Activated CD4-positive, alpha-beta T cell treated with anti-CD3 and anti-CD28 coated beads for 36 hours (primary cell): ENCODE data around the gene SPATC1L. TPM values are rescaled to one million over a fixed set of nuclear protein-coding genes. Genes with fewer than 3 reads are reported as not detected.
"Not testable (repeated sequence)": the region's sequence is repeated elsewhere in the genome, so short reads cannot be mapped to it uniquely, and the experiment has no call there.

Experiments
- ATAC-seq: fragments of 200-7000 bp; cut with Tn5 transposase; one replicate; pipeline ENCODE4 v1.10.0; 2021; ENCODE audit warnings: mild to moderate bottlenecking, moderate library complexity
- CTCF ChIA-PET: fragments of 350-600 bp; sonication (Branson Sonifier 250); formaldehyde crosslinking; loops from one replicate; lab custom pipeline; 2021; ENCODE audit warnings: antibody characterized with exemption; lab: Charles Lee
- POLR2A ChIA-PET: fragments of 350-600 bp; sonication (Branson Sonifier 250); formaldehyde crosslinking; loops from one replicate; lab custom pipeline; 2021; ENCODE audit warnings: antibody characterized with exemption, inconsistent platforms; lab: Charles Lee
- DNase-seq: peaks from one replicate; pipeline ENCODE4 v3.0.0-alpha.2; 2020
- H3K27ac Mint-ChIP-seq: one replicate; pipeline ENCODE4 v1.8.0; 2021; ENCODE audit warnings: mixed read lengths
- H3K27me3 Mint-ChIP-seq: one replicate; pipeline ENCODE4 v1.8.0; 2021; ENCODE audit warnings: mixed read lengths
- H3K36me3 Mint-ChIP-seq: one replicate; pipeline ENCODE4 v1.8.0; 2021; ENCODE audit warnings: low read depth, mixed read lengths
- H3K4me1 Mint-ChIP-seq: one replicate; pipeline ENCODE4 v1.8.0; 2021; ENCODE audit warnings: mixed read lengths
- H3K4me3 Mint-ChIP-seq: one replicate; pipeline ENCODE4 v1.8.0; 2021; ENCODE audit warnings: mild to moderate bottlenecking, moderate library complexity, mixed read lengths
- H3K9me3 Mint-ChIP-seq: one replicate; pipeline ENCODE4 v1.8.0; 2021; ENCODE audit warnings: low read depth, mixed read lengths
- intact Hi-C, 2 experiments: fragments of 100-400 bp; cut with DNase I in 1 of 2; cut with micrococcal nuclease in 1 of 2; formaldehyde crosslinking; loops; one replicate each; pipeline versions ENCODE4 v1.14.2 to v1.15.1; 2022 to 2024; cut with DNase I, micrococcal nuclease
- total RNA-seq, 2 experiments: library from RNA; stranded (reverse); gene quantifications; one replicate each; pipeline ENCODE4 v1.2.3, GENCODE V29; 2021

Gene SPATC1L
- total RNA-seq, 2 experiments from 2014 or later = 8.1 to 13.0 TPM

DNA sequence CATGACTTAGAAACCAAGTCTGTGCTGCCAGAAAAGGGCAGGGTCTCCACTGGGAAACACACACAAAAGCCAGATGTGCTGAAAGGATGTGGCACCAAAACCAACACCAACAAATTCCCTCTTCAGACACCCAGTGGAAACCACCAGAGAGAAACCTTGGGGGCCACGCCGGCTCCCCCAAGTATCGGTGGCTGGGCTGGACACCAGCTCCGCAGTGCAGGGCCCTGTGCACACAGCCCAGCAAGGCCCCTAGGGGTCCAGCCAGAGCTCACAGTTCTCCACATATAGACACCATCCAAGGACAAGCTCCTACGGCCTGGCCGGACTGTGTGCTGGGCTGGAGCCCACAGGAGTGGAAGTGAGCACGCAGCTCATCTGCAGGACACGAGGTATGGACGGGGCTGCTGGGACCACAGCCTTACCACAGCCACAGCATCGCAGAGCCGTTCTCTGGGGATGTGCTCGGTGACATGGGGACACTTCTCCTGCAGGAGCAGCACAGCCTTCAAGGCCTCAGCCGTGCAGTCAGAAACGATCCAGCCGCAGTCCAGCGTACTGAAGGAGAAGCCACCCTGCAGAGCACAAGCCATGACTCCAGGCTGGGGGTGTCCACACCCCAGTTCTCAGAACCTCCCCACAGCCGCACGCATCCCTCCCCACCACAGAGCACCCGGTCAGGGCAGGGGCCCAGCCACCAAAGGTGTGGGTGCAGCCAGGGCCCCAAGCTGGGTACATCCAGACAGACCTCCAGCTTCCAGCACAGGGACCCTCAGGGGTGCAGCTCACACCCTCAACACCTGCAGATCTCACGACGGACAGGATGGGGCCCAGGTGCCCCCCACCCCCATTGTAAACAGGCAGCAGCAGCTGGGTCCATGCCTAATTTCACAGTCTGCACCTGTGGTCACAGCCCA lies 23.0 kb upstream of the SPATC1L start:
- H3K27ac Mint-ChIP-seq = no peak overlapping the region
- no peak overlapping the region for H3K4me3 Mint-ChIP-seq
- intact Hi-C loops = no loop called here
- H3K4me1 Mint-ChIP-seq = no peaks in the 10 kb centered on the region
- no peak for DNase-seq
- no peaks in the 10 kb centered on the region for H3K9me3 Mint-ChIP-seq
- CTCF ChIA-PET = no interaction called here
- no peak for ATAC-seq
- H3K36me3 Mint-ChIP-seq = peaks cover 11% of the 10 kb centered on the region
- POLR2A ChIA-PET = no interaction called here
- H3K27me3 Mint-ChIP-seq = no peaks in the 10 kb centered on the region

DNA sequence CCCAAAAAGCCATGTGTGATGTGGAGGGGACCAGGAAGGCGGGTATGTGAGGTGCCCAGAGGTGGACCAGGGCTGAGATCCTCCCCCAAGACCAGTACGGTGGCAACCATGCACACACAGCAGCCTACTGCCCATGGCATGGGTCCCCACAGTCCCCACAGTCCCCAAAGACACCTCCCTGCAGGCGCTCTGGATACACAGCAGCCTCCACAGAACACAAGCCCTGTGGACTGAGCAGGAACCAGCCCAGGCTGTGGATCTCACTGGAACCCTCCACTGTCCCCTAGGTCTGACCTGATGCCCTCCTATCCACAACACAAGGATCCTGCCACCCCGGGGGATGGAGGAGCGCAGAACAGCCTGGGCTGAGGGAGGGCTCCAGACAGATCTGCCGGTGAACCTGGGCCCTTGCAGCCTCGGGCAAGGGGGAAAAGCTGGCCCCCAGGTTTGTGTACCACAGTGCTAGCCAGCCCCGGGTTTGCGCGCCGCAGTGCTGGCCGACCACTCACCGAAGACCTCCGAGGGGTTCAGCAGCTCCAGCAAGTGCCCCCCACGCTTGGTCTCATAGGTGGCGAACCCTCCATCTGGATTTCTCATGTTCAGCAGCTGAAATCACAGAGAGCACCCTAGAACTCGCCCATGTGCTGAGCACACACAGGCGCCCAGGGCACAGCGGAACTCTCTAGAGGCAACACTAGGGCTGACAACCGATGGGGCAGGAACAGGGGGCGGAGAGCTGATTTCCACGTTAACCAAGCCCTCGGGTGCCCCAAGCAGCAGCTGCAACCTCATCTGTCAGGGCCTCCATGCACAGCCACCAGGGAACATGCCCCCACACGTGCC lies 22.1 kb upstream of the SPATC1L start:
- Mint-ChIP-seq H3K36me3 (peaks cover 11% of the 10 kb centered on the region), H3K27ac (no peak overlapping the region), H3K27me3 (no peaks in the 10 kb centered on the region), H3K4me1 (no peaks in the 10 kb centered on the region), H3K9me3 (no peaks in the 10 kb centered on the region), H3K4me3 (no peak overlapping the region)
- intact Hi-C loops = no loop called here
- no peak for DNase-seq
- CTCF ChIA-PET = no interaction called here
- no peak for ATAC-seq
- POLR2A ChIA-PET = no interaction called here

DNA sequence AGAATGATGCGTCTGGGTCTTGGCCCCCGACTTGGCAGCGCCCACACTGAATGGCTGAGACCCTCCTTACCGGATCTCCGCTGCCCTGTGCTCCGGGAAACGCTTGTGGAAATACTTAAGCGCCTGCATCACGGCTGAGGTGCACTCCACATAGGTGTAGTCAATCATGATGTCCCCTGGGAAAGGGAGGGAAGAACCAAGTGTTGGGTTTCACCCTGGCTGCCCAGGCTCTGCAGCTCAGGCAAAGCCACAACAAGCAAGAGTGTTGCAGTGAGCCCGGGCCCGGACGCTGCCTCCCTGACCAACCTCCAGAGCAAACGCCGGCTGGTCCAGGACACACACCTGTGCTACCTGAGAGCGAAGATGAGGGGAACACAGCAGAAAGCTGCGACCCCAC lies 21.5 kb upstream of the SPATC1L start:
- ChIA-PET CTCF (no interaction called here), POLR2A (no interaction called here)
- no peaks in the 10 kb centered on the region for H3K4me1 Mint-ChIP-seq
- ATAC-seq (no peak), DNase-seq (no peak)
- no peak overlapping the region for H3K4me3 Mint-ChIP-seq
- H3K36me3 Mint-ChIP-seq = peaks cover 11% of the 10 kb centered on the region
- H3K9me3 Mint-ChIP-seq = no peaks in the 10 kb centered on the region
- H3K27me3 Mint-ChIP-seq = no peaks in the 10 kb centered on the region
- no peak overlapping the region for H3K27ac Mint-ChIP-seq
- intact Hi-C loops = no loop called here

DNA sequence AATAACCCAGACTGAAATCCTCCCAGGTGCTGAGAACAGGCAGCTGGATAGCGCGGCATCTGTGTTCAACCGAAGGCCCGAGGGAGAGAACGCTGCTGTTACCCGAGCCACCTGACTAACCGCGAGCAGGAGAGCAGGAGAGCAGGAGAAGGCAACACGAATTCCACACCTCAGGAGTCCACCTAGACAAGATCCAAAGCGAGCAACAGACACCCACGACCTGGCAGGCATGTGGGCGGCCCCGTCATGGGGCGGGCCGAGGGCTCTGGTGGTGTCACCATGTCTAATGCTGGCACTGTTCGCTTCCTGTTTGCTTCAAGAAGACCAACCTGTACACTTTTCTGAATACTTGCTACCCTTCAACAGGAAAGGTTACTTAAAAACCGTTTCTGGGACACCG lies 20.9 kb upstream of the SPATC1L start:
- Mint-ChIP-seq H3K27me3 (no peaks in the 10 kb centered on the region), H3K4me1 (no peaks in the 10 kb centered on the region), H3K9me3 (no peaks in the 10 kb centered on the region), H3K27ac (no peak overlapping the region), H3K36me3 (peaks cover 13% of the 10 kb centered on the region), H3K4me3 (no peak overlapping the region)
- DNase-seq (no peak), ATAC-seq (no peak)
- intact Hi-C loops = no loop called here
- CTCF ChIA-PET = no interaction called here
- POLR2A ChIA-PET = no interaction called here

DNA sequence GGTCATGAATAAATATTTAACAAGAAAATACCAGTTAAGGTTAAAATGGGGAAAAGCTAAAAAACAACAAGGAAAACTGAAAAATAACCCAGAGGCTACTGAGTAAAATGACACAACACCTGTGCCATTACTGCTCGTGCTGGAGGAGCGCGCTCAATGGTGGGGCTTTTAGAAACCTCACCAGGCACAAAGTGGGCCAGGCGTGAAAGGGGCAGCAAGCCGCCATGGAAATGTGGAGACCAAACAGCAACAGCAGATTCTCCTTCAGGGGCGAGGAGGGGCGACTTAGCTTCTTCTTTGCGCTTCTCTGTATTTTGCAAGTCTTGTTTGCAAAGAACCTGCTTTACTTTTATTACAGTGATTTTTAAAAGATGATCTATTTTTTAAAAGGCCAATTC lies 18.9 kb upstream of the SPATC1L start:
- no peaks in the 10 kb centered on the region for H3K27me3 Mint-ChIP-seq
- H3K9me3 Mint-ChIP-seq = no peaks in the 10 kb centered on the region
- H3K36me3 Mint-ChIP-seq = peaks cover 24% of the 10 kb centered on the region
- ChIA-PET POLR2A (no interaction called here), CTCF (no interaction called here)
- intact Hi-C loops = no loop called here
- no peak for ATAC-seq
- H3K27ac Mint-ChIP-seq = no peak overlapping the region
- no peaks in the 10 kb centered on the region for H3K4me1 Mint-ChIP-seq
- no peak for DNase-seq
- H3K4me3 Mint-ChIP-seq = no peak overlapping the region

DNA sequence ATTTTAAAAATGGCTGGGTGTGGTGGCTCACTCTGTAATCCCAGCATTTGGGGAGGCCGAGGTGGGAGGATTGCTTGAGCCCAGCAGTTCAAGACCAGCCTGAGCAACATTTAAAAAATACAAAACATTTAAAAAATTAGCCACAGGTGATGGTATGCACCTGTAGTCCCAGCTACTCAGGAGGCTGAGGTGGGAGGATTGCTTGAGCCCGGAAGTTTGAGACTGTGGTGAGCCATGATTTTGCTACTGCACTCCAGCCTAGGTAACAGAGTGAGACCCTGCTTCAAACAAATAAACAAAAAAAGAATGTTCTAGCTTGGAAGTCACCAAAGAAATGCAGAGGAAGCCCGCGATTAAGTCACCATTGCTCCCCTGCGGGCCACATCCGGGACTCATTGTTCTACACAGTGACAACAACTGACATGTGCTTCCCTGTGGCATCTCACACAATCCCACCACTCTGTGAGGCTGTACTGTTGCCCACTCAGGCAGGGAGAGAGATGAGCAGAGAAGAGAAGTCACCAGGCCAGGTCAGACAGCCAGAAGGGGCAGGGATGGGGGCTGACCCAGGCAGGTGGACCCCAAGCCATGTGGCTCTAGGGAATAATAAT lies 18.4 kb upstream of the SPATC1L start:
- no peak for DNase-seq
- no peak for ATAC-seq
- CTCF ChIA-PET = no interaction called here
- Mint-ChIP-seq H3K36me3 (peaks cover 25% of the 10 kb centered on the region), H3K9me3 (no peaks in the 10 kb centered on the region), H3K27me3 (no peaks in the 10 kb centered on the region), H3K4me1 (no peaks in the 10 kb centered on the region), H3K27ac (no peak overlapping the region), H3K4me3 (no peak overlapping the region)
- POLR2A ChIA-PET = no interaction called here
- intact Hi-C loops = no loop called here

DNA sequence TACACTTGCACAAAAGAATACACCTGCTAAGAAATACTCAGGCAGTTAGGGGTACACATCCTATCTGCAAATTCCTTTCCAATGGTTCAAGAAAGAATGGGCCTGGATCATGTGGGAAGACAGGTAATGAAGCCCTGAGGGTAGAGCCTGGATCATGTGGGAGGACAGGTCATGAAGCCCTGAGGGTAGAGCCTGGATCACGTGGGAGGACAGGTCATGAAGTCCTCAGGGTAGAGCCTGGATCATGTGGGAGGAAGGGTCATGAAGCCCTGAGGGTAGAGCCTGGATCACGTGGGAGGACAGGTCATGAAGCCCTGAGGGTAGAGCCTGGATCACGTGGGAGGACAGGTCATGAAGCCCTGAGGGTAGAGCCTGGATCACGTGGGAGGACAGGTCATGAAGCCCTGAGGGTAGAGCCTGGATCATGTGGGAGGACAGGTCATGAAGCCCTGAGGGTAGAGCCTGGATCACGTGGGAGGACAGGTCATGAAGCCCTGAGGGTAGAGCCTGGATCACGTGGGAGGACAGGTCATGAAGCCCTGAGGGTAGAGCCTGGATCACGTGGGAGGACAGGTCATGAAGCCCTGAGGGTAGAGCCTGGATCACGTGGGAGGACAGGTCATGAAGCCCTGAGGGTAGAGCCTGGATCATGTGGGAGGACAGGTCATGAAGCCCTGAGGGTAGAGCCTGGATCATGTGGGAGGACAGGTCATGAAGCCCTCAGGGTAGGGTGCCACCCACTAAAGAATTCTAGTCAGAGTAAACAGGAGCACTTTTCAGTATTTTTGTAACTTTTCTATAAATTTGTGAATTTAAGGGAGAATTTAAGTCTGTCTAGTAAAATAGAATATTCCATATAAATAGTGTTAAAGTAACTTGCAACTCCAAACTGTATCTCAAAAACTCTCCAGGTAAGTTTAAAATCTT lies 16.9 kb upstream of the SPATC1L start:
- ATAC-seq, POLR2A ChIA-PET, CTCF ChIA-PET, H3K9me3 Mint-ChIP-seq, DNase-seq, H3K27me3 Mint-ChIP-seq, H3K4me1 Mint-ChIP-seq, H3K27ac Mint-ChIP-seq, intact Hi-C loops, H3K4me3 Mint-ChIP-seq: not testable (repeated sequence)
- H3K36me3 Mint-ChIP-seq = peaks cover 34% of the 10 kb centered on the region

DNA sequence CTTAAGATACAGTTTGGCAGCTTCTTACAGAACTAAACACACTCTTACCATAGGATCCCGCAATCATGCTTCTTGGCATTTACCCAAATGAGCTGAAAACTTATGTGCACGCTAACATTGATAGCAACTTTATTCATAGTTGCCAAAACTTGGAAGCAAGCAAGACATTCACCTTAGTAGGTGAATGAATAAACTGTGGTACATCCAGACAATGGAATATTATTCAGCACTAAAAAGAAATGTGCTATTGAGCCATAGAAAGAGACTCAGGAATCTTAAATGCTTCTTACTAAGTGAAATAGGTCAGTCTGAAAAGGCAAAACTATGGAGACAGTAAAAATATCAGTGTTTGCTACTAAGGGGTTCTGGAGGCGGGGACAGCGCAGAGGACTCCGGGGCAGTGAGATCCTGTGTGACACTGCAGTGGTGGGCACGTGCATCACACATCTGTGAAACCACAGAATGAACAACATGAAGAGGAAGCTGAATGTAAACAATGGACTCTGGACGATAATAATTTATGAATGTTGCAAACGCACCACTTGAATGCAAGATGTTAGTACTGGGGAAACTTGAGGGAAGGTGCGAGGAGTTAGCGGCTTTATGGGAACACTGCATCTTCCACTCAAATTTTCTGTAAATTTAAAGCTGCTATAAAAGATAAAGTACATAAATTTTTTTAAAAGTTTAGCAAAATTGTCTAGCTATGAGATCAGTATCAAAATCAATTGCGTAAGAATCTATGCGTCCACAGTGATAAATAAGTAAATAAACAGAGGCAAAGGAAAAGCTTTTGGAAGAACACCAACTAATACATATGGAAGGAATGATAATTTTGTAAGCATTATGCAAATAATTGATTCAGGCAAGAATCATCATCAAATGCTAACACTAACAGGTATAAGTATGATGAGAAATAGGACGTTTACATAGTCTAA lies 15.4 kb upstream of the SPATC1L start:
- CTCF ChIA-PET = no interaction called here
- no peaks in the 10 kb centered on the region for H3K4me1 Mint-ChIP-seq
- no peak overlapping the region for H3K27ac Mint-ChIP-seq
- POLR2A ChIA-PET = no interaction called here
- DNase-seq (no peak), ATAC-seq (no peak)
- intact Hi-C loops = no loop called here
- no peak overlapping the region for H3K4me3 Mint-ChIP-seq
- H3K9me3 Mint-ChIP-seq = no peaks in the 10 kb centered on the region
- H3K27me3 Mint-ChIP-seq = no peaks in the 10 kb centered on the region
- peaks cover 32% of the 10 kb centered on the region for H3K36me3 Mint-ChIP-seq

DNA sequence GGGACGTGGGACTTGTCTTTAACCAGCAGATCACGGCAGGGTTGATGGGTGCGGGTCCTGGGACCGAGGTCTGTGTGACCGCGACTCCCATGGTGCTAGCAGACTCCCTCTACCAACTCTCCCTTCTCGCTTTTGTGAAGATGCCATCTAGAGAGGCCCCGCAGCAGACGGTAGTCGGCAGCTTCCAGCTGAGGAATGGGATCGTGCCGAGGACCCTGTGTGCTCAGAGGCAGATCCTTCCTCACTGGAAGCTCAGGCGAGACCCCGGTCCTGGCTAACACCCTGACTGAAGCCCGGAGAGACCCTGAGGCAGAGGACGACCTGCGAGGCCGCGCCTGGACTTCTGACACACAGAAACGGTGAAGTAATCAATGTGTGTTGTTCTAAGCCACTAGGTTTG lies 12.5 kb upstream of the SPATC1L start:
- ChIA-PET CTCF (no interaction called here), POLR2A (no interaction called here)
- no peaks in the 10 kb centered on the region for H3K9me3 Mint-ChIP-seq
- intact Hi-C loops = no loop called here
- H3K4me1 Mint-ChIP-seq = no peaks in the 10 kb centered on the region
- H3K36me3 Mint-ChIP-seq = peaks cover 33% of the 10 kb centered on the region
- ATAC-seq = no peak
- DNase-seq = no peak
- H3K4me3 Mint-ChIP-seq = no peak overlapping the region
- H3K27me3 Mint-ChIP-seq = no peaks in the 10 kb centered on the region
- H3K27ac Mint-ChIP-seq = no peak overlapping the region

DNA sequence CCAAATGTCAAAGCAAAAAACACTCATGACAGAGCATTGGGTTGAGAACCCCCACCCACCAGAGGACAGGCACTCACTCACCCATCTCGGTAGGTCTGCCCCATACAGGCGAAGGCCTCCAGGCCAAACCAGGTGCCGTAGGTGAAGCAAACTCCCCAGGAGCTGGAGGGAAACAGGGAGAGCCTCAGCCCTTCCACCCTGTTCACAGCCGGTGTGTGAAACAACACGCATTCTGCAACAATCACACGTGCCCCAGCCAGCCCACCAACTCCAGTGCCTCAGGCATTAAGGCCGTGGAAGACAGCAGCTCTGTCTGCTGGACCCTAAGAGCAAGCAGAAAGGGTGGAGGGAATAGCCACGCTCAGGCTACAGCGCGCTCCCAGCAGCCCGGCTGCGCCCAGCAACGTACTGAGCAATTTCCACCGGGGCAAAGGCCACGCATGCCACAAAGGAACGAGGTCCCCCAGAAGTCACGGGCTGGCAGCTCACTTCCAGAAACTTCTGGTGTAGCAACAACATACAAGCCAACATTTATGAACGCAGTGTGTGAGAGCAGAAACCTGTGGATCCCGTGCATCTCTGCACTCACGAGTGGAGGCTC lies 11.4 kb upstream of the SPATC1L start:
- Mint-ChIP-seq H3K4me1 (no peaks in the 10 kb centered on the region), H3K27me3 (no peaks in the 10 kb centered on the region), H3K36me3 (peaks cover 33% of the 10 kb centered on the region), H3K27ac (no peak overlapping the region), H3K4me3 (no peak overlapping the region), H3K9me3 (no peaks in the 10 kb centered on the region)
- ChIA-PET CTCF (no interaction called here), POLR2A (no interaction called here)
- intact Hi-C loops = no loop called here
- no peak for ATAC-seq
- no peak for DNase-seq
